K562 (cell line): ENCODE measurements around the gene MRPL37. TPM values are rescaled to one million over a fixed set of nuclear protein-coding genes. Genes with fewer than 3 reads are reported as not detected.

Source experiments
- ATAC-seq: fragments of 200-7000 bp; cut with Tn5 transposase; 3 replicates; pipeline ENCODE4 v1.9.1; 2020; ENCODE audit warnings: moderate library complexity
- BruUV-seq: library from RNA; stranded (reverse); fragments of 400-500 nt; replicated peaks from 2 replicates; lab custom pipeline; 2021; lab: Mats Ljungman, UMichigan
- CTCF ChIA-PET: fragments of 300-600 bp; formaldehyde crosslinking; extraction: SDS; loops from one replicate; lab custom pipeline; 2021; ENCODE audit warnings: low intra/inter-chr PET ratio; lab: Yijun Ruan, JAX
- POLR2A ChIA-PET: fragments of 300-600, 350-650 bp; sonication (Branson Sonifier 250); formaldehyde crosslinking; extraction: SDS; loops from one replicate; lab custom pipeline; 2021; ENCODE audit warnings: antibody characterized with exemption, inconsistent platforms; lab: Yijun Ruan, JAX
- DNase-seq, 4 experiments: peaks; one replicate each; pipeline versions ENCODE4 v3.0.0 to v3.0.0-alpha.2; 2011 to 2018; ENCODE audit warnings: low spot score in 3 of 4, mixed read lengths in 3 of 4; ENCODE audit errors: extremely low read depth in 1 of 4
- FAIRE-seq: peaks from 2 replicates; lab custom pipeline; 2011; peaks lifted over from hg19 to GRCh38; lab: Jason Lieb, UNC
- H2AFZ ChIP-seq: 2 replicates; pipeline ENCODE4 v1.6.0; 2011; ENCODE audit warnings: low read depth, low read length, control low read depth, inconsistent platforms
- H3K27ac ChIP-seq: fragments of 200-600 bp; 3 replicates; pipeline ENCODE4 v1.8.0; 2011; ENCODE audit warnings: low read depth, mild to moderate bottlenecking, control low read depth, inconsistent platforms, low read length, moderate library complexity, mixed read lengths; ENCODE audit errors: extremely low read depth
- H3K27me3 ChIP-seq, 2 experiments: fragments of 300-600 bp in 1 of 2; 2 replicates in 1 of 2; 3 replicates in 1 of 2; pipeline versions ENCODE4 v1.6.0 to v1.8.0; 2011; ENCODE audit warnings: inconsistent platforms in 2 of 2, low read length in 2 of 2, mild to moderate bottlenecking in 1 of 2, mixed read lengths in 1 of 2, moderate library complexity in 1 of 2; ENCODE audit not compliant: control insufficient read depth in 2 of 2, insufficient read depth in 2 of 2
- H3K36me3 ChIP-seq: fragments of 300-600 bp; 3 replicates; pipeline ENCODE4 v1.8.0; 2011; ENCODE audit warnings: mild to moderate bottlenecking, low read length, inconsistent platforms; ENCODE audit not compliant: control insufficient read depth, insufficient read depth
- H3K4me1 ChIP-seq, 2 experiments: fragments of 200-600 bp in 1 of 2; replicated peaks in 1 of 2; 2 replicates in 1 of 2; 3 replicates in 1 of 2; pipeline versions ENCODE4 v1.5.1 to v1.8.0; 2011; ENCODE audit warnings: inconsistent platforms in 2 of 2, low read length in 2 of 2, mild to moderate bottlenecking in 1 of 2, mixed read lengths in 1 of 2, moderate library complexity in 1 of 2; ENCODE audit not compliant: control insufficient read depth in 2 of 2, insufficient read depth in 2 of 2
- H3K4me2 ChIP-seq: 2 replicates; pipeline ENCODE4 v1.6.1; 2011; ENCODE audit warnings: low read length, control low read depth, inconsistent platforms, mixed read lengths; ENCODE audit not compliant: insufficient read depth
- H3K4me3 ChIP-seq: fragments of 200-600 bp; sonication (generic), shearing (Covaris generic); 2 replicates; pipeline ENCODE4 v1.5.1; 2016; ENCODE audit warnings: control low read depth, inconsistent platforms
- H3K79me2 ChIP-seq: fragments of 200-600 bp; 3 replicates; pipeline ENCODE4 v1.8.0; 2011; ENCODE audit warnings: low read length, inconsistent platforms; ENCODE audit not compliant: control insufficient read depth, insufficient read depth
- H3K9ac ChIP-seq, 2 experiments: 2 replicates each; pipeline versions ENCODE4 v1.6.0 to v1.6.1; 2011; ENCODE audit warnings: low read depth in 2 of 2, low read length in 2 of 2, control low read depth in 1 of 2, inconsistent platforms in 1 of 2, mild to moderate bottlenecking in 1 of 2, mixed read lengths in 1 of 2; ENCODE audit not compliant: insufficient read depth in 1 of 2
- H3K9me1 ChIP-seq: one replicate; pipeline ENCODE4 v1.6.0; 2011; ENCODE audit warnings: inconsistent platforms, mild to moderate bottlenecking, low read length, moderate library complexity; ENCODE audit not compliant: control insufficient read depth, insufficient read depth
- H3K9me3 ChIP-seq: replicated peaks from 2 replicates; pipeline ENCODE4 v1.5.1; 2011; ENCODE audit warnings: low read depth, low read length, inconsistent platforms; ENCODE audit not compliant: control insufficient read depth, insufficient read depth
- H4K20me1 ChIP-seq: replicated peaks from 2 replicates; pipeline ENCODE4 v1.6.1; 2011; ENCODE audit warnings: low read length, inconsistent platforms, mixed read lengths; ENCODE audit not compliant: control insufficient read depth, insufficient read depth
- EGR1 ChIP-seq: fragments of 450-650 bp; conservative IDR thresholded peaks from 2 replicates; pipeline ENCODE4 v1.6.1; 2017; ENCODE audit warnings: mild to moderate bottlenecking
- GATAD2A ChIP-seq: fragments of 450-650 bp; IDR thresholded peaks from 2 replicates; pipeline ENCODE4 v1.6.1; 2017
- GTF2B ChIP-seq: IDR thresholded peaks from 2 replicates; pipeline ENCODE4 v1.6.1; 2011; ENCODE audit not compliant: insufficient read length; ENCODE audit errors: extremely low read depth
- HDGF ChIP-seq: fragments of 450-650 bp; IDR thresholded peaks from 2 replicates; pipeline ENCODE4 v1.6.1; 2016
- MTA3 ChIP-seq: fragments of 450-650 bp; formaldehyde crosslinking; IDR thresholded peaks from 2 replicates; pipeline ENCODE4 v1.6.1; 2017; ENCODE audit warnings: mild to moderate bottlenecking, borderline replicate concordance
- PTBP1 ChIP-seq: fragments of 200-400 bp; formaldehyde crosslinking; IDR thresholded peaks from 2 replicates; pipeline ENCODE4 v1.6.1; 2017; ENCODE audit warnings: low read depth, low read length
- SP2 ChIP-seq: IDR thresholded peaks from 2 replicates; pipeline ENCODE4 v1.6.1; 2011; ENCODE audit warnings: mild to moderate bottlenecking, low read depth, low read length, moderate library complexity; ENCODE audit not compliant: poor library complexity, severe bottlenecking; ENCODE audit errors: extremely low read depth
- STAT5A ChIP-seq: IDR thresholded peaks from 2 replicates; pipeline ENCODE4 v1.6.1; 2012; ENCODE audit warnings: low read length, inconsistent platforms, borderline replicate concordance
- TOE1 ChIP-seq, 2 experiments: fragments of 450-650 bp in 1 of 2; sonication (generic) in 1 of 2; formaldehyde crosslinking in 1 of 2; IDR thresholded peaks; 2 replicates each; pipeline versions ENCODE4 v1.7.1 to v1.8.0; 2016 to 2022; ENCODE audit warnings: borderline replicate concordance in 2 of 2, mild to moderate bottlenecking in 2 of 2, antibody characterized with exemption in 1 of 2, inconsistent platforms in 1 of 2, low read depth in 1 of 2, missing genetic modification reagents in 1 of 2, moderate library complexity in 1 of 2
- ZNF24 ChIP-seq: fragments of 450-650 bp; IDR thresholded peaks from 2 replicates; pipeline ENCODE4 v1.6.1; 2016
- ZNF444 ChIP-seq: fragments of 250-450 bp; sonication (Bioruptor Pico); IDR thresholded peaks from 2 replicates; pipeline ENCODE4 v1.4.0; 2020; ENCODE audit warnings: mild to moderate bottlenecking, moderate library complexity
- ZNF511 ChIP-seq: sonication (generic); formaldehyde crosslinking; IDR thresholded peaks from 2 replicates; pipeline ENCODE4 v1.8.0; 2022; ENCODE audit warnings: mild to moderate bottlenecking, missing genetic modification reagents
- ZNF764 ChIP-seq: fragments of 250-450 bp; sonication (Bioruptor Pico); IDR thresholded peaks from 2 replicates; pipeline ENCODE4 v1.4.0; 2020; ENCODE audit warnings: low read depth, mild to moderate bottlenecking, moderate library complexity
- WGBS: fragments of 100-300 bp; shearing (Covaris generic); methylation state at CpG from one replicate; pipeline ENCODE4 v1.1.6; 2016; ENCODE audit warnings: low coverage, mixed read lengths; ENCODE audit not compliant: insufficient coverage; ENCODE audit errors: missing lambda C conversion rate; 5-methylcytosine and 5-hydroxymethylcytosine counted together
- in situ Hi-C: fragments of 300-500 bp; cut with MboI; formaldehyde crosslinking; loops from 4 replicates; pipeline ENCODE4 v1.15.0; 2018; ENCODE audit warnings: inconsistent platforms, mixed read lengths
- intact Hi-C: fragments of 100-400 bp; cut with micrococcal nuclease; formaldehyde crosslinking; loops from 2 replicates; pipeline ENCODE4 v1.14.2; 2022
- polyA plus RNA-seq, 8 experiments: library from polyadenylated mRNA; depleted of rRNA in 4 of 8; stranded (reverse) in 5 of 8; unstranded in 3 of 8; fragments of >200 nt; fragmentation: Nextera tagmentation in 2 of 8; fragmentation: Illumina TruSeq in 1 of 8; extraction: Ambion mirVana in 2 of 8; extraction: Trizol in 1 of 8; gene quantifications; 2 replicates each; pipeline versions ENCODE4 v1.2.1 to v1.2.3, GENCODE V29; 2011 to 2014; ENCODE audit warnings: inconsistent platforms in 1 of 8, missing spikeins in 1 of 8
- total RNA-seq, 7 experiments: library from RNA; depleted of rRNA in 6 of 7; stranded (reverse); fragments of >200 nt in 6 of 7; fragmentation: Illumina TruSeq in 2 of 7; extraction: Trizol in 2 of 7; gene quantifications; 2 replicates each; pipeline versions ENCODE4 v1.2.1 to v1.2.3, GENCODE V29; 2011 to 2021; ENCODE audit warnings: low replicate concordance in 1 of 7

MRPL37 gene
- total and polyA plus RNA-seq, 9 of the 15 experiments (the other 6 are each of a cell fraction or from before 2014, with no cell fraction given): 52.2 to 303 (median 180) TPM

GRCh38 chr1:54171016-54171415 lies 29.0 kb upstream of the MRPL37 start:
- Histone ChIP-seq H3K27me3 (no peaks in the 10 kb centered on the region), H3K9ac (no peak overlapping the region), H3K4me1 (peaks cover 0 to 7% of the 10 kb centered on the region in 2 experiments; a peak in 4 of 5 replicates), H4K20me1 (no peaks in the 10 kb centered on the region), H3K79me2 (no peaks in the 10 kb centered on the region), H3K36me3 (peaks cover 6% of the 10 kb centered on the region; the same call in 1 of the 3 replicates), H3K4me2 (no peak overlapping the region), H3K9me1 (no peaks in the 10 kb centered on the region), H3K4me3 (no peak overlapping the region), H3K27ac (no peak overlapping the region), H2AFZ (no peak overlapping the region), H3K9me3 (no peaks in the 10 kb centered on the region)
- ChIA-PET CTCF (no interaction called here), POLR2A (interaction anchor here (0.5 to 3.4 kb wide), 4 partner anchors 8 to 1293 kb away, joined by 3 to 15 read pairs (median 4); no protein-coding TSS in a partner anchor)
- WGBS: 56% methylated on average over 8 of the region's 8 CpGs
- intact Hi-C loops (no loop called here), in situ Hi-C loops (no loop called here)
- BruUV-seq: no TSS peak
- TF ChIP-seq EGR1 (peak; percentile 91), ZNF24 (no peak), HDGF (no peak), ZNF764 (CRISPR knock-in tag) (no peak)
- FAIRE-seq (no peak), ATAC-seq (no peak), DNase-seq (no peak)

- H4K20me1 ChIP-seq: no peaks in the 10 kb centered on the region
- ATAC-seq (no peak), DNase-seq (no peak), FAIRE-seq (no peak)
- no peaks in the 10 kb centered on the region for H3K27me3 ChIP-seq
- H3K4me2 ChIP-seq: no peak overlapping the region
- H3K79me2 ChIP-seq: no peaks in the 10 kb centered on the region
- no peaks in the 10 kb centered on the region for H3K9me1 ChIP-seq
- H2AFZ ChIP-seq: no peak overlapping the region
- POLR2A ChIA-PET: interaction anchor here (0.5 to 3.4 kb wide), 3 partner anchors 9 to 41 kb away, joined by 3 to 15 read pairs (median 4); no protein-coding TSS in a partner anchor
- TF ChIP-seq SP2: no peak
- no peak for TF ChIP-seq PTBP1
- TF ChIP-seq TOE1 (IDR thresholded peaks at IDR 0.05; ENCODE audit: borderline replicate concordance): no peak
- no peak for TF ChIP-seq TOE1 (CRISPR knock-in tag; IDR thresholded peaks at IDR 0.05; ENCODE audit: borderline replicate concordance, low read depth)
- TF ChIP-seq ZNF444: no peak
- TF ChIP-seq STAT5A: no peak
- no peak for TF ChIP-seq GATAD2A
- no peak for TF ChIP-seq ZNF511
- no peak for TF ChIP-seq MTA3
- TF ChIP-seq GTF2B: no peak
- WGBS: 36% methylated on average over 8 of the region's 8 CpGs
- H3K9ac ChIP-seq: no peak overlapping the region
- H3K36me3 ChIP-seq: peaks cover 6% of the 10 kb centered on the region; the same call in 1 of the 3 replicates
- intact Hi-C loops: no loop called here
- no TSS peak for BruUV-seq
- CTCF ChIA-PET: no interaction called here
- in situ Hi-C loops: no loop called here
- H3K9me3 ChIP-seq: no peaks in the 10 kb centered on the region
- H3K4me1 ChIP-seq: peaks cover 0 to 7% of the 10 kb centered on the region in 2 experiments; a peak in 4 of 5 replicates
- H3K27ac ChIP-seq: no peak overlapping the region
- no peak overlapping the region for H3K4me3 ChIP-seq
These were observed 28.4 kb upstream of the MRPL37 start for GRCh38 chr1:54171606-54172005.
